ENCODE results near the gene GNG10.
"Not testable (repeated sequence)": the region's sequence is repeated elsewhere in the genome, so short reads cannot be mapped to it uniquely, and the experiment has no call there.

Gene GNG10

DNA sequence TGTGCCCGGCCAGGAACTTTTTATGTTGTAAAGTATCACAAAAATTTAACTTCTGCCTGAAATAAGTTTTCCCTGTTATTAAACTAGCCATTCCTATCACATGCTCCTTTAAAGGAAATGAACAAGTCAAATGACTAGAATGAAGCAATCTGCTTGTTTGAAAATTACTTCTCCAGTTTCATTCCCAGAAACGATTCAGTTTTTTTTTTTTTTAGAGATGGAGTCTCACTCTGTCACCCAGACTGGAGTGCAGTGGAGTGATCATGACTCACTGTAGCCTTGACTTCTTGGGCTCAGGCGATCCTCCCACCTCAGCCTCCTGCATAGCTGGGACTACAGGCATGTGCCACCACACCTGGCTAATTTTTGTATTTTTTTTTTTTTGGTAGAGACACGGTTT is 13.3 kb upstream of the GNG10 start:
- Histone ChIP-seq H3K36me3 (ENCODE audit: control insufficient read depth, insufficient read depth, low read length) (peaks cover 13% of the 10 kb centered on the region), H3K27me3 (replicated peaks; ENCODE audit: control insufficient read depth, insufficient read depth, low read length, poor library complexity, severe bottlenecking) (no peaks in the 10 kb centered on the region), H3K4me3 (ENCODE audit: insufficient read depth, low read depth, low read length, poor library complexity, severe bottlenecking) (no peak overlapping the region), H3K9me3 (ENCODE audit: control insufficient read depth, low read length) (no peaks in the 10 kb centered on the region), H3K27ac (ENCODE audit: insufficient read depth, low read length, poor library complexity, severe bottlenecking) (no peak overlapping the region), H3K4me1 (ENCODE audit: control insufficient read depth, insufficient read depth, low read length, poor library complexity, severe bottlenecking) (no peaks in the 10 kb centered on the region)
- no peak for DNase-seq

DNA sequence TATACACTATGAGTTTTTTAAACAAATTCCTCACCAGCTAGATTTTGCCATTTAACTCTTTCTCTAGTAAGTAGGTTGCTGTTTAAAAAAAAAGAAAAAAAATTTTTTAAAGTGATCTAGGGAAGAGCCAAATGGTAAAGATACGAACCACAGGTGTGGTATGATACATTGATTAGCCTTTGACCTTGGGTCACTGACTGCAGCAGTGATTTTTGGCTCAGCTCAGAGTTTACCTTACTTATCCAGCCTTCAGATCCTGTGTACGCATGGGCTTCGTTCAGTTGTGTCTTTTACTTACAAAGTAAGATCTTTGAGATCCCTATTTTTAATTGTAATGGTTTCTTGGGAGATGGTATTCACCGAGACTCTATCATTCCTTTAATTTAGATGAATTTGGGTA is 12.4 kb upstream of the GNG10 start:
- Histone ChIP-seq H3K27me3 (replicated peaks; ENCODE audit: control insufficient read depth, insufficient read depth, low read length, poor library complexity, severe bottlenecking) (no peaks in the 10 kb centered on the region), H3K27ac (ENCODE audit: insufficient read depth, low read length, poor library complexity, severe bottlenecking) (no peak overlapping the region), H3K9me3 (ENCODE audit: control insufficient read depth, low read length) (no peaks in the 10 kb centered on the region), H3K36me3 (ENCODE audit: control insufficient read depth, insufficient read depth, low read length) (peaks cover 12% of the 10 kb centered on the region), H3K4me1 (ENCODE audit: control insufficient read depth, insufficient read depth, low read length, poor library complexity, severe bottlenecking) (no peaks in the 10 kb centered on the region), H3K4me3 (ENCODE audit: insufficient read depth, low read depth, low read length, poor library complexity, severe bottlenecking) (no peak overlapping the region)
- DNase-seq: no peak

DNA sequence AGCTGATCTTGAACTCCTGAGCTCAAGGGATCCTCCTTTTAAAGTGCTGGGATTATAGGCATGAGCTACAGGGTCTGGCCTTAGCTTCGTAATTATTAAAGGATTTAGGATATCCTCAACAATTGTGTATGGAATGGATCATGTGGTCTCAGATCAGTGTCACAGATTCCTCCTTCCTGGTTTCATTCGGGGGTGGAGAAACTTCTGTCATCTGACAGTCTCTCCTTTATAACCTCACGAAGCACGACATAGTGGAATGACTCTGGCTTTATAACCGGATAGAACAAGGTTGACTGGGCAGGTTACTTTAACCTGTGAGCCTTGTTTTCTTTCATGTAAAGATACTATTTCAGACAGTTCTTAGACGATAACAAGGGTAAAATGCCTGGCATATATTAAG is 4.4 kb upstream of the GNG10 start:
- no peaks in the 10 kb centered on the region for H3K27me3 ChIP-seq (replicated peaks; ENCODE audit: control insufficient read depth, insufficient read depth, low read length, poor library complexity, severe bottlenecking)
- peaks cover 4% of the 10 kb centered on the region for H3K4me1 ChIP-seq (ENCODE audit: control insufficient read depth, insufficient read depth, low read length, poor library complexity, severe bottlenecking)
- DNase-seq: no peak
- H3K4me3 ChIP-seq (ENCODE audit: insufficient read depth, low read depth, low read length, poor library complexity, severe bottlenecking): no peak overlapping the region
- H3K9me3 ChIP-seq (ENCODE audit: control insufficient read depth, low read length): no peaks in the 10 kb centered on the region
- peaks cover 2% of the 10 kb centered on the region for H3K36me3 ChIP-seq (ENCODE audit: control insufficient read depth, insufficient read depth, low read length)
- H3K27ac ChIP-seq (ENCODE audit: insufficient read depth, low read length, poor library complexity, severe bottlenecking): no peak overlapping the region

DNA sequence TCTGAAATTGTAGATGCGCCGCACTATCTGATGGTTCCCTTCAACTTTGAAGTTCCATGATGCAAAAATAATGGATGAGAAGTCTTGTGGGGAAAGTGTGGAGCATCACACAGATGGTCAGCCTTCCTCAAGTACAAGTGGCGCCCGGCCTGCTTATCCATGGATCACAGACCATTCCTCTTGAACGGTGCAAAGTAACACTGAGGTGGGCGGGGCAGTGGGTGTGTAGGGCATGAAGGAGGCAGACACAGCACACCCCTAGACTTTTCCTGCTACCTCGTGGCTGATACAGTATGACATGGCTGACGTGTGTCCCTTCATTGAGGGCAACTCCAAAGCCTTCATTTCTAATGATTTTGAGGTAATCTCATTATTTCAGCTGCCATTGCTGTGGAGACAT is 2.5 kb upstream of the GNG10 start:
- Histone ChIP-seq H3K4me3 (ENCODE audit: insufficient read depth, low read depth, low read length, poor library complexity, severe bottlenecking) (no peak overlapping the region), H3K27ac (ENCODE audit: insufficient read depth, low read length, poor library complexity, severe bottlenecking) (no peak overlapping the region), H3K9me3 (ENCODE audit: control insufficient read depth, low read length) (no peaks in the 10 kb centered on the region), H3K27me3 (replicated peaks; ENCODE audit: control insufficient read depth, insufficient read depth, low read length, poor library complexity, severe bottlenecking) (no peaks in the 10 kb centered on the region), H3K4me1 (ENCODE audit: control insufficient read depth, insufficient read depth, low read length, poor library complexity, severe bottlenecking) (peaks cover 15% of the 10 kb centered on the region), H3K36me3 (ENCODE audit: control insufficient read depth, insufficient read depth, low read length) (no peaks in the 10 kb centered on the region)
- DNase-seq: no peak

DNA sequence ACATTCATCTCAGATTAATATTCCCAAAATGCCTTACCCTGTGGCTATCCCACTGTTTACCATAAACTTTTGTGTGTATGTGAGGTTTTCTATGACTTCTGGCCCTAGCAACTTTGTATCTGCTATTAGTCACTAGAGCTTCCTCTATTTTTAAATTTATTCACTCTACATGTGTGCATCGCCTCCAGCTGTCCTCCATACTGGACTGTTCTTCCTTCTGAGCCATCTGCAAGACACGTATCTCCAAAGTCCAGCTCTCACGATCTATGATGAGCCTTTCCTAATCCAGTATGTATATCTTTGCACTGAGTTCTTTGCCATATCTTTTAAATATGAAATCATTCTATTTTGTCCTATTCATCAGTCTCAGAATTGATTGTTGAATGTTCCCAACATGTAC is 1.7 kb upstream of the GNG10 start:
- Histone ChIP-seq H3K4me1 (ENCODE audit: control insufficient read depth, insufficient read depth, low read length, poor library complexity, severe bottlenecking) (peaks cover 15% of the 10 kb centered on the region), H3K4me3 (ENCODE audit: insufficient read depth, low read depth, low read length, poor library complexity, severe bottlenecking) (no peak overlapping the region), H3K27ac (ENCODE audit: insufficient read depth, low read length, poor library complexity, severe bottlenecking) (no peak overlapping the region), H3K36me3 (ENCODE audit: control insufficient read depth, insufficient read depth, low read length) (no peaks in the 10 kb centered on the region), H3K9me3 (ENCODE audit: control insufficient read depth, low read length) (no peaks in the 10 kb centered on the region), H3K27me3 (replicated peaks; ENCODE audit: control insufficient read depth, insufficient read depth, low read length, poor library complexity, severe bottlenecking) (no peaks in the 10 kb centered on the region)
- no peak for DNase-seq

DNA sequence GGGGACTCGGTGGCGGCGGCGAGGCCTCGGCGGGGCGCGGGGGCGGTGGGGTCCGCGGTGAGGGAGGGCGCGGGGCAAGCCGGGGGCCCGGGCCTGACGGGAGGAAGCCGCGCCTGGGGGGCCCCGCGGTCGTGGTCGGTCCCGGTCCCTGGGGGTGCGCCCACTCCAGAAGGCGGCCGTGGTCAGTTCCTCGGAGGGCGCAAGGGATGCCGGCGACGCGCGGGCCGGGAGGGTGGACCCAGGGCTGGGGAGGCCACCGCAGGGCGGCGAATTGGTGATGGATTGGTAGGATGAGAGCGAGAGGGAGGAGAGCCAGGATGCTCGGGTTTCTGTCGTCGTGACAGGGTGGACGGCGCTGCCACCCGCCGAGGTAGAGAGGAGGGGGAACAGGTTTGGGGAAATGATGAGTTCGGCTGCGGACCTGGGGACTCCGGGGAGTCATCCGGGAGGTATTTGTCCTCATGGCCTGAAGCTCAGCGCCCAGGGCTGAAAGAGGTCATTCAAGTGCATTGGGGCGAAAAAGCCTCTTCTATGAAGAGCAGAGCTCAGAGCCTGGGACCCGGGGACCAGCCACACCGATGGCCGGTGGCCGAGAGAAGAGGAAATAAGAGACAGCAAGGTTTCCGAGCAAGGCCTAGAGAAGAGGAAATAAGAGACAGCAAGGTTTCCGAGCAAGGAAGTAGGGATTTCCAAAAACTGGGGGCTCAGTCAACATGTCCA is 557 bp downstream of the GNG10 start:
- peaks cover 15% of the 10 kb centered on the region for H3K4me1 ChIP-seq (ENCODE audit: control insufficient read depth, insufficient read depth, low read length, poor library complexity, severe bottlenecking)
- H3K27me3 ChIP-seq (replicated peaks; ENCODE audit: control insufficient read depth, insufficient read depth, low read length, poor library complexity, severe bottlenecking): no peaks in the 10 kb centered on the region
- no peaks in the 10 kb centered on the region for H3K36me3 ChIP-seq (ENCODE audit: control insufficient read depth, insufficient read depth, low read length)
- no peaks in the 10 kb centered on the region for H3K9me3 ChIP-seq (ENCODE audit: control insufficient read depth, low read length)
- H3K27ac ChIP-seq (ENCODE audit: insufficient read depth, low read length, poor library complexity, severe bottlenecking): peak overlapping the region; percentile 53
- H3K4me3 ChIP-seq (ENCODE audit: insufficient read depth, low read depth, low read length, poor library complexity, severe bottlenecking): peak overlapping the region; percentile 80
- DNase-seq: peak in 2 of 3 donors; percentile 5 to 12

DNA sequence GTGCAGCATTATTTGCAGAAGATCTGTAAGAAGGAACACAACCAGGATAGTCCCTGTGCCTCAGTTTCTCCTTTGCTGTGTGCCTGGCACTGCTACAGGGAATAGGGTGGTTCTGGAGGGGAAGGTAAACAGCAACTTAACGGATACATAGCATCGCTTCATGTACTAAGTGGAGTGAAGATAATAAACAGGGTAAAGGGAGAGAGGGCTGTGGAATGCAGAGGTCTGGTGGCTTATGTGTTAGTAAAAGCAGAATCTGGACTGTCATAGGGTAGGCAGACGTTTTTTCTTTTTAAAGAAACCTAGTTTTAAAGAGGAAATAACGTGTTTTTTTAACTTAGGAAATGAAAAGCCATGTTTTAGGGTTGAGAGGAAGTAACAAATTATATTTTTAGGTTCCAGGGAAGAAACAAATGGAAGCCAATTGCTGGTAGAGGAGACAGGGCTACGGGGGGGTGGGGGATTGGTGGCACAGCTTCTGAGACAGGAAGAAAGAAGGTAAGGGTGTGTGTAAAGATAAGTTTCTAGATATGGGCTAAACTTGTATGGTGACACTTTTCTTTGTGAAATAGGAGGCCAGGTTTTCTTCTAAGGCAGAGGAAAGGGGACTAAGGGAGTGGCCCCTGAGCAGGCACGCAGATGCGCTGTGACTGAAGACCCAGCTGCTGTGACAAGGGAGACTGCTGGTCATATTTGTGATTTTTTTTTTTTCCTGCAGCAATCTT is 1.3 kb downstream of the GNG10 start:
- no peak for DNase-seq
- no peaks in the 10 kb centered on the region for H3K9me3 ChIP-seq (ENCODE audit: control insufficient read depth, low read length)
- peaks cover 15% of the 10 kb centered on the region for H3K4me1 ChIP-seq (ENCODE audit: control insufficient read depth, insufficient read depth, low read length, poor library complexity, severe bottlenecking)
- H3K27ac ChIP-seq (ENCODE audit: insufficient read depth, low read length, poor library complexity, severe bottlenecking): peak overlapping the region; percentile 53
- no peaks in the 10 kb centered on the region for H3K27me3 ChIP-seq (replicated peaks; ENCODE audit: control insufficient read depth, insufficient read depth, low read length, poor library complexity, severe bottlenecking)
- peak overlapping the region; percentile 80 for H3K4me3 ChIP-seq (ENCODE audit: insufficient read depth, low read depth, low read length, poor library complexity, severe bottlenecking)
- no peaks in the 10 kb centered on the region for H3K36me3 ChIP-seq (ENCODE audit: control insufficient read depth, insufficient read depth, low read length)

DNA sequence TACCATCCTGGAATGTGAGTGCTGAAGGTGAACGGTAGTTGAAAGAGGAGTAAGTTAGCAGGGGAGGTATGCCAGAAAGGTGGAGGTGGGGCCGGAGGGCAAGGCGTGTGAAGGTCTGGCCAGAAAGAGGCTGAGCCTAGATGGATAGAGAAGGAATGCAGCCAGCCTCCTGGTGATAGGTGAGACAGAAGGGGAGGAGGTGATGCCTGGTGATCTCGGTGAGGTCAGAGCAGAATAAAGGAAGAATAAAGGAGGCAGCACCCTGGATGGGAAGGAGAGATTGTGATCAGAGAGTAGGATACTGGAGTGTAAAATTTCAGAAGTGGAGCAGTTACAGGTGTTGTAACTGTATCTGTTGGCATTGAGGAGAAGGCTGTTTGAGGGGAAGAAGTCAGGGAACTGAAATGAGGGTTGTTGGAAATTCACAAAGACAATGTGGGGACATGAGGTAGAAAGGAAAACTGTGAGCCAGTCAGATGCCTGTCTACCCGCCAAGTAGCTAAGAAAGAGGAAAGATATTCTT is 2.0 kb downstream of the GNG10 start:
- H3K27me3 ChIP-seq (replicated peaks; ENCODE audit: control insufficient read depth, insufficient read depth, low read length, poor library complexity, severe bottlenecking): no peaks in the 10 kb centered on the region
- H3K9me3 ChIP-seq (ENCODE audit: control insufficient read depth, low read length): no peaks in the 10 kb centered on the region
- no peaks in the 10 kb centered on the region for H3K36me3 ChIP-seq (ENCODE audit: control insufficient read depth, insufficient read depth, low read length)
- H3K4me3 ChIP-seq (ENCODE audit: insufficient read depth, low read depth, low read length, poor library complexity, severe bottlenecking): no peak overlapping the region
- peak overlapping the region; percentile 53 for H3K27ac ChIP-seq (ENCODE audit: insufficient read depth, low read length, poor library complexity, severe bottlenecking)
- H3K4me1 ChIP-seq (ENCODE audit: control insufficient read depth, insufficient read depth, low read length, poor library complexity, severe bottlenecking): peaks cover 15% of the 10 kb centered on the region
- DNase-seq: no peak

DNA sequence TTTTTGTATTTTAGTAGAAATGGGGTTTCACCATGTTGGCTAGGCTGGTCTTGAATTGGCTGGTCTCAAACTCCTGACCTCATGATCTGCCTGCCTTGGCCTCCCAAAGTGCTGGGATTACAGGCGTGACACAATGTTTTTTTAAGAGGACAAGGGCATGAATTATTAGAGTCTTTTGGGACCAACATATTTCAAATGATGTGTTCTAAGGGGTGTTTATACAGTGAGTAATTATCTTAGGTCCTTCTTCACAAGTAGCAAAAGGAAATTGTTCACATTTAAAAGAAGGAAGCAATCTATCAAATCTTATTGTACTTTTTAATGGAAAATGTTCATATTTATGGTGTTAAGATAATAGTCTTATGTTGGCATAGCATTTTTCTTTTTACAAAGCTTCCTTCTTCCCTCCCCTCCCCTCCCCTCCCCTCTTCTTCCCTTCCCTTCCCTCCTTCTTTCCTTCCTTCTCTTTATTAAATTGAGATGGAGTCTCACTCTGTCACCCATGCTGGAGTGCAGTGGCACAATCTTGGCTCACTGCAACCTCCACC is 6.7 kb downstream of the GNG10 start:
- Histone ChIP-seq H3K4me3 (ENCODE audit: insufficient read depth, low read depth, low read length, poor library complexity, severe bottlenecking) (no peak overlapping the region), H3K4me1 (ENCODE audit: control insufficient read depth, insufficient read depth, low read length, poor library complexity, severe bottlenecking) (peaks cover 6% of the 10 kb centered on the region), H3K36me3 (ENCODE audit: control insufficient read depth, insufficient read depth, low read length) (no peaks in the 10 kb centered on the region), H3K9me3 (ENCODE audit: control insufficient read depth, low read length) (no peaks in the 10 kb centered on the region), H3K27me3 (replicated peaks; ENCODE audit: control insufficient read depth, insufficient read depth, low read length, poor library complexity, severe bottlenecking) (no peaks in the 10 kb centered on the region), H3K27ac (ENCODE audit: insufficient read depth, low read length, poor library complexity, severe bottlenecking) (no peak overlapping the region)
- no peak for DNase-seq

DNA sequence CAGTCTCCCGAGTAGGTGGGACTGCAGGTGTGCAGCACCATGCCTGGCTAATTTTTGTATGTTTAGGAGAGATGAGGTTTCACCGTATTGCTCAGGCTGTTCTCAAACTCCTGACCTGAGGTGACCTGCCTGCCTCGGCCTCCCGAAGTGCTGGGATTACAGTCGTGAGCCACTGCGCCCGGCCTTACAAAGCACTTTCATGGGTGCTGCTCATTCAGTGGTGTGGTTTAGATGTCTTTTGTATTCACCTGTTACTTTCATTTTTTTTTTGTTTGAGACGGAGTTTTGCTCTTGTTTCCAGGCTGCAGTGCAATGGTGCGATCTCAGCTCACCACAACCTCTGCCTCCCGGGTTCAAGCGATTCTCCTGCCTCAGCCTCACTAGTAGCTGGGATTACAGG is 7.2 kb downstream of the GNG10 start:
- not testable (repeated sequence) for H3K9me3 ChIP-seq (ENCODE audit: control insufficient read depth, low read length); DNase-seq; H3K27me3 ChIP-seq (replicated peaks; ENCODE audit: control insufficient read depth, insufficient read depth, low read length, poor library complexity, severe bottlenecking); H3K4me3 ChIP-seq (ENCODE audit: insufficient read depth, low read depth, low read length, poor library complexity, severe bottlenecking); H3K36me3 ChIP-seq (ENCODE audit: control insufficient read depth, insufficient read depth, low read length); H3K4me1 ChIP-seq (ENCODE audit: control insufficient read depth, insufficient read depth, low read length, poor library complexity, severe bottlenecking); H3K27ac ChIP-seq (ENCODE audit: insufficient read depth, low read length, poor library complexity, severe bottlenecking)
